HG02678 (cell line): Measurements from ENCODE around the gene TMPRSS2.

Source experiments
- ATAC-seq: cut with Tn5 transposase; IDR thresholded peaks from one replicate; pipeline ENCODE4 v1.9.1; 2021; ENCODE audit warnings: mild to moderate bottlenecking, moderate library complexity; ENCODE audit not compliant: unreplicated experiment

TMPRSS2 gene

GRCh38 chr21:41482980-41483379 lies 25.0 kb downstream of the TMPRSS2 start:
- ATAC-seq: no peak

GRCh38 chr21:41482301-41482700 lies 25.7 kb downstream of the TMPRSS2 start:
- no peak for ATAC-seq

- ATAC-seq: no peak
Observed at GRCh38 chr21:41481191-41481590, 26.8 kb downstream of the TMPRSS2 start.

GRCh38 chr21:41480086-41480690 lies 27.8 kb downstream of the TMPRSS2 start:
- ATAC-seq: no peak

- ATAC-seq: no peak
Observed at GRCh38 chr21:41479686-41480085, 28.3 kb downstream of the TMPRSS2 start.

- ATAC-seq: no peak
Observed at GRCh38 chr21:41478319-41479177, 29.4 kb downstream of the TMPRSS2 start.

GRCh38 chr21:41477641-41478318 lies 30.2 kb downstream of the TMPRSS2 start:
- no peak for ATAC-seq

GRCh38 chr21:41475714-41476420 lies 32.1 kb downstream of the TMPRSS2 start:
- no peak for ATAC-seq

- ATAC-seq: no peak
Observed at GRCh38 chr21:41472753-41473548, 35.0 kb downstream of the TMPRSS2 start.

- no peak for ATAC-seq
Observed at GRCh38 chr21:41470054-41470453, 37.9 kb downstream of the TMPRSS2 start.

- ATAC-seq: no peak
Observed at GRCh38 chr21:41466024-41466820, 41.7 kb downstream of the TMPRSS2 start.

- no peak for ATAC-seq
Observed at GRCh38 chr21:41465176-41465781, 42.7 kb downstream of the TMPRSS2 start.

- ATAC-seq: peak; percentile 60
Observed at GRCh38 chr21:41460578-41461527, 47.1 kb downstream of the TMPRSS2 start.

GRCh38 chr21:41459884-41460534 lies 47.9 kb downstream of the TMPRSS2 start:
- peak; percentile 16 for ATAC-seq

- ATAC-seq: no peak
Observed at GRCh38 chr21:41458559-41458958, 49.4 kb downstream of the TMPRSS2 start.

- no peak for ATAC-seq
Observed at GRCh38 chr21:41458121-41458520, 49.8 kb downstream of the TMPRSS2 start.

GRCh38 chr21:41453761-41454160 lies 54.2 kb downstream of the TMPRSS2 start:
- ATAC-seq: no peak

- no peak for ATAC-seq
Observed at GRCh38 chr21:41453198-41453597, 54.8 kb downstream of the TMPRSS2 start.
